Breast epithelium (tissue), 3 donors: Measurements from ENCODE around the gene CDC45.

Source experiments
- CTCF ChIP-seq, 3 donors: fragments of 450-650 bp; IDR thresholded peaks; one replicate each; pipeline ENCODE4 v1.5.1; 2016 to 2017; ENCODE audit warnings: antibody characterized with exemption in 3 of 3, mild to moderate bottlenecking in 3 of 3, moderate library complexity in 3 of 3
- POLR2A ChIP-seq: fragments of 450-650 bp; IDR thresholded peaks from one replicate; pipeline ENCODE4 v1.6.1; 2016; ENCODE audit warnings: antibody characterized with exemption, mild to moderate bottlenecking, moderate library complexity

- TF ChIP-seq CTCF (IDR thresholded peaks at IDR 0.05) (no peak), POLR2A (no peak)
Observed at GRCh38 chr22:19494001-19494560, 14.4 kb downstream of the CDC45 start.
